ENCODE results near the gene TRPM3. TPM values are rescaled to one million over a fixed set of nuclear protein-coding genes. Genes with fewer than 3 reads are reported as not detected.

The TRPM3 gene
- total and polyA plus RNA-seq, 2 of the 8 experiments (the other 6 are each of a cell fraction or from before 2014, with no cell fraction given) = 2.4 to 10.9 TPM

DNA sequence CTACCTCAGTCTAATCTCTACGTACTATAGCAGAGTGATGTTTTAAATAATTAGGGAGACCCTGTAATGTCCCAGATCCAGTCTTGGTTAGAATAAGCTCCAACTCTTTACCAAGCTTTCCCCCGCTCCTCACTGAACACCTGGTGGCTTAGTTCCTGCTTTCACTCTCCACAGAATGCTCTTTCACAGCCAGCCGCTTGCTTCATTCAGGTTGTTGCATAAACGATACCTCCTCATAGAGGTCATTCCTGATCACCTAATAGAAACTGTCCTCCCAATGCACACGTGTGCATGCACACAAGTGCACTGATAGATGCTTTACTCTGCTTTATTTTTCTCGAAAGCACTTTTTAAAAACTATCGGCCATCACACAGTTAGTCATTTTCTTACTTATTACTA is 298.1 kb downstream of the TRPM3 start (continued):
- TF ChIP-seq, protein P1, sequence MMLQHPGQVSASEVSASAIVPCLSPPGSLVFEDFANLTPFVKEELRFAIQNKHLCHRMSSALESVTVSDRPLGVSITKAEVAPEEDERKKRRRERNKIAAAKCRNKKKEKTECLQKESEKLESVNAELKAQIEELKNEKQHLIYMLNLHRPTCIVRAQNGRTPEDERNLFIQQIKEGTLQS (IDR thresholded peaks at IDR 0.05; ENCODE audit: insufficient read depth, low read depth, low read length) = no peak
- no peak for TF ChIP-seq TAF1 (IDR thresholded peaks at IDR 0.05; ENCODE audit: low read depth, low read length)
- no peak for TF ChIP-seq EP300 (IDR thresholded peaks at IDR 0.05; ENCODE audit: borderline replicate concordance in 1 of 2, low read depth in 2 of 2, low read length in 2 of 2)
- TF ChIP-seq, protein P2, sequence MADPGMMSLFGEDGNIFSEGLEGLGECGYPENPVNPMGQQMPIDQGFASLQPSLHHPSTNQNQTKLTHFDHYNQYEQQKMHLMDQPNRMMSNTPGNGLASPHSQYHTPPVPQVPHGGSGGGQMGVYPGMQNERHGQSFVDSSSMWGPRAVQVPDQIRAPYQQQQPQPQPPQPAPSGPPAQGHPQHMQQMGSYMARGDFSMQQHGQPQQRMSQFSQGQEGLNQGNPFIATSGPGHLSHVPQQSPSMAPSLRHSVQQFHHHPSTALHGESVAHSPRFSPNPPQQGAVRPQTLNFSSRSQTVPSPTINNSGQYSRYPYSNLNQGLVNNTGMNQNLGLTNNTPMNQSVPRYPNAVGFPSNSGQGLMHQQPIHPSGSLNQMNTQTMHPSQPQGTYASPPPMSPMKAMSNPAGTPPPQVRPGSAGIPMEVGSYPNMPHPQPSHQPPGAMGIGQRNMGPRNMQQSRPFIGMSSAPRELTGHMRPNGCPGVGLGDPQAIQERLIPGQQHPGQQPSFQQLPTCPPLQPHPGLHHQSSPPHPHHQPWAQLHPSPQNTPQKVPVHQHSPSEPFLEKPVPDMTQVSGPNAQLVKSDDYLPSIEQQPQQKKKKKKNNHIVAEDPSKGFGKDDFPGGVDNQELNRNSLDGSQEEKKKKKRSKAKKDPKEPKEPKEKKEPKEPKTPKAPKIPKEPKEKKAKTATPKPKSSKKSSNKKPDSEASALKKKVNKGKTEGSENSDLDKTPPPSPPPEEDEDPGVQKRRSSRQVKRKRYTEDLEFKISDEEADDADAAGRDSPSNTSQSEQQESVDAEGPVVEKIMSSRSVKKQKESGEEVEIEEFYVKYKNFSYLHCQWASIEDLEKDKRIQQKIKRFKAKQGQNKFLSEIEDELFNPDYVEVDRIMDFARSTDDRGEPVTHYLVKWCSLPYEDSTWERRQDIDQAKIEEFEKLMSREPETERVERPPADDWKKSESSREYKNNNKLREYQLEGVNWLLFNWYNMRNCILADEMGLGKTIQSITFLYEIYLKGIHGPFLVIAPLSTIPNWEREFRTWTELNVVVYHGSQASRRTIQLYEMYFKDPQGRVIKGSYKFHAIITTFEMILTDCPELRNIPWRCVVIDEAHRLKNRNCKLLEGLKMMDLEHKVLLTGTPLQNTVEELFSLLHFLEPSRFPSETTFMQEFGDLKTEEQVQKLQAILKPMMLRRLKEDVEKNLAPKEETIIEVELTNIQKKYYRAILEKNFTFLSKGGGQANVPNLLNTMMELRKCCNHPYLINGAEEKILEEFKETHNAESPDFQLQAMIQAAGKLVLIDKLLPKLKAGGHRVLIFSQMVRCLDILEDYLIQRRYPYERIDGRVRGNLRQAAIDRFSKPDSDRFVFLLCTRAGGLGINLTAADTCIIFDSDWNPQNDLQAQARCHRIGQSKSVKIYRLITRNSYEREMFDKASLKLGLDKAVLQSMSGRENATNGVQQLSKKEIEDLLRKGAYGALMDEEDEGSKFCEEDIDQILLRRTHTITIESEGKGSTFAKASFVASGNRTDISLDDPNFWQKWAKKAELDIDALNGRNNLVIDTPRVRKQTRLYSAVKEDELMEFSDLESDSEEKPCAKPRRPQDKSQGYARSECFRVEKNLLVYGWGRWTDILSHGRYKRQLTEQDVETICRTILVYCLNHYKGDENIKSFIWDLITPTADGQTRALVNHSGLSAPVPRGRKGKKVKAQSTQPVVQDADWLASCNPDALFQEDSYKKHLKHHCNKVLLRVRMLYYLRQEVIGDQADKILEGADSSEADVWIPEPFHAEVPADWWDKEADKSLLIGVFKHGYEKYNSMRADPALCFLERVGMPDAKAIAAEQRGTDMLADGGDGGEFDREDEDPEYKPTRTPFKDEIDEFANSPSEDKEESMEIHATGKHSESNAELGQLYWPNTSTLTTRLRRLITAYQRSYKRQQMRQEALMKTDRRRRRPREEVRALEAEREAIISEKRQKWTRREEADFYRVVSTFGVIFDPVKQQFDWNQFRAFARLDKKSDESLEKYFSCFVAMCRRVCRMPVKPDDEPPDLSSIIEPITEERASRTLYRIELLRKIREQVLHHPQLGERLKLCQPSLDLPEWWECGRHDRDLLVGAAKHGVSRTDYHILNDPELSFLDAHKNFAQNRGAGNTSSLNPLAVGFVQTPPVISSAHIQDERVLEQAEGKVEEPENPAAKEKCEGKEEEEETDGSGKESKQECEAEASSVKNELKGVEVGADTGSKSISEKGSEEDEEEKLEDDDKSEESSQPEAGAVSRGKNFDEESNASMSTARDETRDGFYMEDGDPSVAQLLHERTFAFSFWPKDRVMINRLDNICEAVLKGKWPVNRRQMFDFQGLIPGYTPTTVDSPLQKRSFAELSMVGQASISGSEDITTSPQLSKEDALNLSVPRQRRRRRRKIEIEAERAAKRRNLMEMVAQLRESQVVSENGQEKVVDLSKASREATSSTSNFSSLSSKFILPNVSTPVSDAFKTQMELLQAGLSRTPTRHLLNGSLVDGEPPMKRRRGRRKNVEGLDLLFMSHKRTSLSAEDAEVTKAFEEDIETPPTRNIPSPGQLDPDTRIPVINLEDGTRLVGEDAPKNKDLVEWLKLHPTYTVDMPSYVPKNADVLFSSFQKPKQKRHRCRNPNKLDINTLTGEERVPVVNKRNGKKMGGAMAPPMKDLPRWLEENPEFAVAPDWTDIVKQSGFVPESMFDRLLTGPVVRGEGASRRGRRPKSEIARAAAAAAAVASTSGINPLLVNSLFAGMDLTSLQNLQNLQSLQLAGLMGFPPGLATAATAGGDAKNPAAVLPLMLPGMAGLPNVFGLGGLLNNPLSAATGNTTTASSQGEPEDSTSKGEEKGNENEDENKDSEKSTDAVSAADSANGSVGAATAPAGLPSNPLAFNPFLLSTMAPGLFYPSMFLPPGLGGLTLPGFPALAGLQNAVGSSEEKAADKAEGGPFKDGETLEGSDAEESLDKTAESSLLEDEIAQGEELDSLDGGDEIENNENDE (IDR thresholded peaks at IDR 0.05; ENCODE audit: insufficient replicate concordance, low read length) = no peak
- TF ChIP-seq POU5F1 (IDR thresholded peaks at IDR 0.05; ENCODE audit: low read depth, low read length) = no peak
- no peak for TF ChIP-seq RBBP5 (IDR thresholded peaks at IDR 0.05; ENCODE audit: borderline replicate concordance, low read depth, low read length)

All from H1 (cell line).